Measurements from ENCODE around the gene ADCY5.

- TF ChIP-seq ZNF274 (IDR thresholded peaks at IDR 0.05; ENCODE audit: low read depth, low read length) = no peak
- no peak for TF ChIP-seq YY1 (IDR thresholded peaks at IDR 0.05; ENCODE audit: insufficient read depth, insufficient read length)
These were observed 204.8 kb downstream of the ADCY5 start for GRCh38 chr3:123244128-123244527.

Measured in NT2/D1 (cell line).